Adrenal gland (tissue), 5 donors: ENCODE data around the gene CLIC4.

Source experiments
- CTCF ChIP-seq, 6 experiments: fragments of 450-650 bp in 4 of 6; fragments of 200-600 bp in 2 of 6; sonication (generic) in 1 of 6; IDR thresholded peaks; 1 replicate in 5 of 6; 2 replicates in 1 of 6; pipeline versions ENCODE4 v1.5.1 to v1.8.0; 2016 to 2021; ENCODE audit warnings: antibody characterized with exemption in 6 of 6, mild to moderate bottlenecking in 2 of 6, moderate library complexity in 1 of 6
- POLR2A ChIP-seq, 2 donors: fragments of 450-650 bp; IDR thresholded peaks; one replicate each; pipeline ENCODE4 v1.6.1; 2017; ENCODE audit warnings: antibody characterized with exemption in 2 of 2, mild to moderate bottlenecking in 2 of 2, moderate library complexity in 1 of 2
- donor health status: DM: no; HTN: no; CAD: no.

GRCh38 chr1:24888971-24889676, 143.9 kb downstream of the CLIC4 start:
- TF ChIP-seq CTCF (IDR thresholded peaks at IDR 0.05) (no peak), POLR2A (IDR thresholded peaks at IDR 0.05) (no peak)
